A549 (cell line): ENCODE results near the gene RYR1. TPM values are rescaled to one million over a fixed set of nuclear protein-coding genes. Genes with fewer than 3 reads are reported as not detected.

Experiments
- ATAC-seq, 2 experiments: fragments of 200-7000 bp in 1 of 2; fragments of >200 bp in 1 of 2; cut with Nextera tagmentation in 1 of 2; cut with Tn5 transposase in 1 of 2; 3 replicates each; pipeline versions ENCODE4 v1.8.0 to v1.9.1; 2018 to 2020; ENCODE audit warnings: mild to moderate bottlenecking in 1 of 2, moderate library complexity in 1 of 2
- CTCF ChIA-PET: fragments of 300-600 bp; sonication (Branson Sonifier 250); formaldehyde crosslinking; extraction: SDS; loops from one replicate; lab custom pipeline; 2021; ENCODE audit warnings: antibody characterized with exemption, inconsistent platforms; lab: Yijun Ruan, JAX
- POLR2A ChIA-PET: fragments of 350-600 bp; formaldehyde crosslinking; extraction: SDS; loops from one replicate; lab custom pipeline; 2021; ENCODE audit warnings: antibody characterized with exemption, inconsistent platforms; lab: Yijun Ruan, JAX
- DNase-seq, 2 experiments: peaks; one replicate each; pipeline versions ENCODE4 v3.0.0 to v3.0.0-alpha.2; 2011 to 2016; ENCODE audit warnings: low read depth in 1 of 2, low spot score in 1 of 2
- FAIRE-seq: peaks from 2 replicates; lab custom pipeline; 2011; peaks lifted over from hg19 to GRCh38; lab: Jason Lieb, UNC
- H3K27ac ChIP-seq, 2 experiments: fragments of >200 bp; sonication (Bioruptor Twin); formaldehyde crosslinking; 3 replicates each; pipeline ENCODE4 v1.5.1; 2016 to 2017
- H3K4me1 ChIP-seq: fragments of >200 bp; sonication (Bioruptor Twin); formaldehyde crosslinking; 3 replicates; pipeline ENCODE4 v1.6.1; 2016
- H3K4me2 ChIP-seq: fragments of >200 bp; sonication (Bioruptor Twin); formaldehyde crosslinking; 3 replicates; pipeline ENCODE4 v1.6.1; 2016
- H3K4me3 ChIP-seq: fragments of >200 bp; sonication (Bioruptor Twin); formaldehyde crosslinking; 3 replicates; pipeline ENCODE4 v1.5.1; 2016
- H3K9me3 ChIP-seq: fragments of >200 bp; sonication (Bioruptor Twin); formaldehyde crosslinking; 3 replicates; pipeline ENCODE4 v1.6.1; 2016
- CBX8 ChIP-seq: fragments of 200-600 bp; sonication (generic); IDR thresholded peaks from 2 replicates; pipeline ENCODE4 v1.6.1; 2016
- CHD4 ChIP-seq: fragments of 200-600 bp; sonication (generic); IDR thresholded peaks from 2 replicates; pipeline ENCODE4 v1.6.1; 2016; ENCODE audit warnings: antibody characterized with exemption, mild to moderate bottlenecking, borderline replicate concordance
- EP300 ChIP-seq, 2 experiments: fragments of >200 bp; sonication (Bioruptor Twin); formaldehyde crosslinking; IDR thresholded peaks; 2 replicates in 1 of 2; 3 replicates in 1 of 2; pipeline ENCODE4 v1.6.1; 2016 to 2017
- FOSB ChIP-seq: fragments of 250-450 bp; sonication (Bioruptor Pico); IDR thresholded peaks from 2 replicates; pipeline ENCODE4 v1.5.0; 2020; ENCODE audit warnings: mild to moderate bottlenecking, moderate library complexity
- FOXS1 ChIP-seq: fragments of 250-450 bp; sonication (Bioruptor Pico); IDR thresholded peaks from 2 replicates; pipeline ENCODE4 v1.5.0; 2020; ENCODE audit warnings: mild to moderate bottlenecking, moderate library complexity
- HOXA7 ChIP-seq: fragments of 250-450 bp; sonication (Bioruptor Pico); IDR thresholded peaks from 2 replicates; pipeline ENCODE4 v1.5.0; 2020; ENCODE audit warnings: mild to moderate bottlenecking, moderate library complexity
- HOXB13 ChIP-seq: fragments of 250-450 bp; sonication (Bioruptor Pico); IDR thresholded peaks from 2 replicates; pipeline ENCODE4 v1.5.0; 2020; ENCODE audit warnings: low read depth, mild to moderate bottlenecking, moderate library complexity
- KDM5A ChIP-seq: fragments of 200-600 bp; sonication (generic); IDR thresholded peaks from 2 replicates; pipeline ENCODE4 v1.6.1; 2016; ENCODE audit warnings: antibody characterized with exemption, mild to moderate bottlenecking
- MAFK ChIP-seq: fragments of 450-650 bp; IDR thresholded peaks from 2 replicates; pipeline ENCODE4 v1.6.1; 2014; ENCODE audit not compliant: partially characterized antibody
- MAZ ChIP-seq: fragments of 150-350 bp; IDR thresholded peaks from 2 replicates; pipeline ENCODE4 v1.6.1; 2014; ENCODE audit warnings: antibody characterized with exemption, low read depth, low read length, borderline replicate concordance
- POLR2A ChIP-seq: IDR thresholded peaks from 2 replicates; pipeline ENCODE4 v1.6.1; 2012; ENCODE audit warnings: mild to moderate bottlenecking, low read length
- POLR2AphosphoS2 ChIP-seq: conservative IDR thresholded peaks from 2 replicates; pipeline ENCODE4 v1.6.1; 2012; ENCODE audit warnings: low read length, improper control_type of control experiment, inconsistent platforms
- RFX5 ChIP-seq: fragments of 450-650 bp; IDR thresholded peaks from 2 replicates; pipeline ENCODE4 v1.7.1; 2014; ENCODE audit warnings: antibody characterized with exemption, mild to moderate bottlenecking, moderate library complexity
- TFCP2L1 ChIP-seq: fragments of 250-450 bp; sonication (Bioruptor Pico); IDR thresholded peaks from 2 replicates; pipeline ENCODE4 v1.5.0; 2021; ENCODE audit warnings: mild to moderate bottlenecking
- TP53 ChIP-seq: fragments of 250-450 bp; sonication (Bioruptor Pico); IDR thresholded peaks from 2 replicates; pipeline ENCODE4 v1.5.0; 2021; ENCODE audit warnings: mild to moderate bottlenecking, moderate library complexity
- ZNF302 ChIP-seq: fragments of 250-450 bp; sonication (Bioruptor Pico); IDR thresholded peaks from 2 replicates; pipeline ENCODE4 v1.9.0; 2021; ENCODE audit warnings: inconsistent platforms, mild to moderate bottlenecking, moderate library complexity
- ZSCAN20 ChIP-seq: fragments of 250-450 bp; sonication (Bioruptor Pico); IDR thresholded peaks from 2 replicates; pipeline ENCODE4 v1.8.0; 2022; ENCODE audit warnings: mild to moderate bottlenecking, moderate library complexity
- WGBS: methylation state at CpG from one replicate; pipeline ENCODE4 v1.1.6; 2017; ENCODE audit errors: missing lambda C conversion rate; 5-methylcytosine and 5-hydroxymethylcytosine counted together
- polyA plus RNA-seq, 4 experiments: library from polyadenylated mRNA; depleted of rRNA in 3 of 4; stranded (reverse); fragments of >200 nt; fragmentation: RNase III in 1 of 4; extraction: RNeasy Plus Mini Kit Qiagen cat#74134 plus additional on column Dnase treatment in 1 of 4; gene quantifications; 2 replicates in 3 of 4; 3 replicates in 1 of 4; pipeline ENCODE4 v1.2.3, GENCODE V29; 2011 to 2017
- TF ChIP-seq, protein P1 (sequence below): IDR thresholded peaks from 2 replicates; pipeline ENCODE4 v1.6.1; 2012; ENCODE audit warnings: low read depth, borderline replicate concordance
- TF ChIP-seq, protein P2 (sequence below): IDR thresholded peaks from 2 replicates; pipeline ENCODE4 v1.6.1; 2012
- TF ChIP-seq, protein P3 (sequence below): fragments of >200 bp; sonication (Bioruptor Twin); formaldehyde crosslinking; IDR thresholded peaks from 3 replicates; pipeline ENCODE4 v1.5.1; 2016
- TF ChIP-seq, protein P4 (sequence below): fragments of 250-450 bp; sonication (Bioruptor Pico); IDR thresholded peaks from 2 replicates; pipeline ENCODE4 v1.5.0; 2021; ENCODE audit warnings: mild to moderate bottlenecking, moderate library complexity, borderline replicate concordance
- TF ChIP-seq, protein P5 (sequence below): fragments of >200 bp; sonication (Bioruptor Twin); formaldehyde crosslinking; IDR thresholded peaks from 2 replicates; pipeline ENCODE4 v1.6.1; 2016
- TF ChIP-seq, protein P6 (sequence below): fragments of >200 bp; sonication (Bioruptor Twin); formaldehyde crosslinking; IDR thresholded peaks from 3 replicates; pipeline ENCODE4 v1.6.1; 2016

The RYR1 gene
- polyA plus RNA-seq, 2 of the 4 experiments (the other 2 are of a cell fraction), result 1.4 to 3.1 TPM

DNA sequence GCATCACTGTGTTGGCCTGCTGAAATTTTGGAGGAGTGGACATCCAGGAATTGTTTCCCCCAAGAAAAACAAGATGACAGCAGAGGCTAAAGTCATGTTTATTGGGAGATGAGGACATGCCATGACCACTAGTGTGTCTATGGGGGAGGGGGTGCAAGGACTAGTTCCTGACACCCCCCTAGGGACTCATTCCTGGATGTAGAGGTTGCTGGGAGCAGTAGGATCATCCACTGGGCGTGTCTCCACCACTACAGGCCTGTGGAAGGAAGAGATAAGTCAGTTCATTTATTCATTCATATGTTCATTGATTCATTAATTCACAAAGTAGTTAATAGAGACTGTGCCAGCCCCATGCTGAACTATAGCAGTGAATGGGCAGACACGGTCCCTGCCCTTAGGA lies 154.1 kb downstream of the RYR1 start:
- Histone ChIP-seq H3K4me2 (no peak overlapping the region), H3K9me3 (no peaks in the 10 kb centered on the region), H3K4me3 (no peak overlapping the region), H3K4me1 (no peaks in the 10 kb centered on the region), H3K27ac (no peak overlapping the region)
- POLR2A ChIA-PET, result no interaction called here
- TF ChIP-seq FOSB (CRISPR knock-in tag), result no peak
- TF ChIP-seq ZNF302 (CRISPR knock-in tag), result no peak
- no peak for TF ChIP-seq TFCP2L1 (CRISPR knock-in tag)
- TF ChIP-seq RFX5, result no peak
- TF ChIP-seq, protein P1, sequence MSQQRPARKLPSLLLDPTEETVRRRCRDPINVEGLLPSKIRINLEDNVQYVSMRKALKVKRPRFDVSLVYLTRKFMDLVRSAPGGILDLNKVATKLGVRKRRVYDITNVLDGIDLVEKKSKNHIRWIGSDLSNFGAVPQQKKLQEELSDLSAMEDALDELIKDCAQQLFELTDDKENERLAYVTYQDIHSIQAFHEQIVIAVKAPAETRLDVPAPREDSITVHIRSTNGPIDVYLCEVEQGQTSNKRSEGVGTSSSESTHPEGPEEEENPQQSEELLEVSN, result no peak
- no peak for TF ChIP-seq POLR2A
- TF ChIP-seq EP300 (IDR thresholded peaks at IDR 0.05), result no peak
- TF ChIP-seq TP53 (CRISPR knock-in tag), result no peak
- TF ChIP-seq, protein P2, sequence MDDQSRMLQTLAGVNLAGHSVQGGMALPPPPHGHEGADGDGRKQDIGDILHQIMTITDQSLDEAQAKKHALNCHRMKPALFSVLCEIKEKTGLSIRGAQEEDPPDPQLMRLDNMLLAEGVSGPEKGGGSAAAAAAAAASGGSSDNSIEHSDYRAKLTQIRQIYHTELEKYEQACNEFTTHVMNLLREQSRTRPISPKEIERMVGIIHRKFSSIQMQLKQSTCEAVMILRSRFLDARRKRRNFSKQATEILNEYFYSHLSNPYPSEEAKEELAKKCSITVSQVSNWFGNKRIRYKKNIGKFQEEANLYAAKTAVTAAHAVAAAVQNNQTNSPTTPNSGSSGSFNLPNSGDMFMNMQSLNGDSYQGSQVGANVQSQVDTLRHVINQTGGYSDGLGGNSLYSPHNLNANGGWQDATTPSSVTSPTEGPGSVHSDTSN, result no peak
- no peak for TF ChIP-seq MAZ
- TF ChIP-seq FOXS1 (CRISPR knock-in tag), result no peak
- no peak for TF ChIP-seq HOXA7 (CRISPR knock-in tag)
- CTCF ChIA-PET, result interaction anchor here (0.6 to 2.2 kb wide), 8 partner anchors 9 to 72 kb away, joined by 3 to 10 read pairs (median 4); no protein-coding TSS in a partner anchor
- ATAC-seq (no peak), FAIRE-seq (peak; percentile 59), DNase-seq (no peak)
- 79% methylated on average over 2 of the region's 2 CpGs for whole genome bisulfite sequencing

DNA sequence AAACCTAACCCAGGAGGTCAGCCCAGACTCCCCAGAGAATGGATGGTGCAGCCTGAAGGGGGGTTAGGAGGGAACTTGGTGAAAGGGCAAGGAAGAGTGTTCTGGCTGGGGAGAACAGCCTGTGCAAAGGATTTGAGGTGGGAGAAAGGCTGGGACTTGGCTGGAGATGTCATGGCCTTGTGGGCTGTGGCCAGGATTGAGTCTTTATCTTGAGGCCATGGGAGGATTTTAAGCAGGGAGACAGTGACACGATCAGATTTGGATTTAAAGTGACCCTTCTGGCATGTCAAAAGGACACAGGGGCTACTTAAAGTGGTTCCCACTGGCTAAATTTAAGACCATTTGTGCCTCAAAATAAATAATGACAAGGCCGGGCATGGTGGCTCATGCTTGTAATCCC lies 154.6 kb downstream of the RYR1 start:
- no peak for FAIRE-seq
- no peaks in the 10 kb centered on the region for H3K4me1 ChIP-seq
- no peak overlapping the region for H3K4me3 ChIP-seq
- no peaks in the 10 kb centered on the region for H3K9me3 ChIP-seq
- H3K27ac ChIP-seq, result no peak overlapping the region
- no peak overlapping the region for H3K4me2 ChIP-seq
- CTCF ChIA-PET, result interaction anchor here (0.6 to 1.1 kb wide), 4 partner anchors 9 to 188 kb away, joined by 3 to 5 read pairs (median 3); no protein-coding TSS in a partner anchor
- WGBS, result 57% methylated on average over 2 of the region's 2 CpGs
- TF ChIP-seq CHD4, result no peak
- no peak for TF ChIP-seq MAZ
- TF ChIP-seq, protein P3, sequence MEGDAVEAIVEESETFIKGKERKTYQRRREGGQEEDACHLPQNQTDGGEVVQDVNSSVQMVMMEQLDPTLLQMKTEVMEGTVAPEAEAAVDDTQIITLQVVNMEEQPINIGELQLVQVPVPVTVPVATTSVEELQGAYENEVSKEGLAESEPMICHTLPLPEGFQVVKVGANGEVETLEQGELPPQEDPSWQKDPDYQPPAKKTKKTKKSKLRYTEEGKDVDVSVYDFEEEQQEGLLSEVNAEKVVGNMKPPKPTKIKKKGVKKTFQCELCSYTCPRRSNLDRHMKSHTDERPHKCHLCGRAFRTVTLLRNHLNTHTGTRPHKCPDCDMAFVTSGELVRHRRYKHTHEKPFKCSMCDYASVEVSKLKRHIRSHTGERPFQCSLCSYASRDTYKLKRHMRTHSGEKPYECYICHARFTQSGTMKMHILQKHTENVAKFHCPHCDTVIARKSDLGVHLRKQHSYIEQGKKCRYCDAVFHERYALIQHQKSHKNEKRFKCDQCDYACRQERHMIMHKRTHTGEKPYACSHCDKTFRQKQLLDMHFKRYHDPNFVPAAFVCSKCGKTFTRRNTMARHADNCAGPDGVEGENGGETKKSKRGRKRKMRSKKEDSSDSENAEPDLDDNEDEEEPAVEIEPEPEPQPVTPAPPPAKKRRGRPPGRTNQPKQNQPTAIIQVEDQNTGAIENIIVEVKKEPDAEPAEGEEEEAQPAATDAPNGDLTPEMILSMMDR, result no peak
- TF ChIP-seq, protein P4, sequence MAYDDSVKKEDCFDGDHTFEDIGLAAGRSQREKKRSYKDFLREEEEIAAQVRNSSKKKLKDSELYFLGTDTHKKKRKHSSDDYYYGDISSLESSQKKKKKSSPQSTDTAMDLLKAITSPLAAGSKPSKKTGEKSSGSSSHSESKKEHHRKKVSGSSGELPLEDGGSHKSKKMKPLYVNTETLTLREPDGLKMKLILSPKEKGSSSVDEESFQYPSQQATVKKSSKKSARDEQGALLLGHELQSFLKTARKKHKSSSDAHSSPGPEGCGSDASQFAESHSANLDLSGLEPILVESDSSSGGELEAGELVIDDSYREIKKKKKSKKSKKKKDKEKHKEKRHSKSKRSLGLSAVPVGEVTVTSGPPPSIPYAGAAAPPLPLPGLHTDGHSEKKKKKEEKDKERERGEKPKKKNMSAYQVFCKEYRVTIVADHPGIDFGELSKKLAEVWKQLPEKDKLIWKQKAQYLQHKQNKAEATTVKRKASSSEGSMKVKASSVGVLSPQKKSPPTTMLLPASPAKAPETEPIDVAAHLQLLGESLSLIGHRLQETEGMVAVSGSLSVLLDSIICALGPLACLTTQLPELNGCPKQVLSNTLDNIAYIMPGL (CRISPR knock-in tag), result no peak
- no peak for TF ChIP-seq HOXB13 (CRISPR knock-in tag)
- TF ChIP-seq, protein P5, sequence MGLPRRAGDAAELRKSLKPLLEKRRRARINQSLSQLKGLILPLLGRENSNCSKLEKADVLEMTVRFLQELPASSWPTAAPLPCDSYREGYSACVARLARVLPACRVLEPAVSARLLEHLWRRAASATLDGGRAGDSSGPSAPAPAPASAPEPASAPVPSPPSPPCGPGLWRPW, result no peak
- TF ChIP-seq MAFK, result no peak
- no peak for TF ChIP-seq ZNF302 (CRISPR knock-in tag)
- TF ChIP-seq POLR2AphosphoS2, result no peak
- TF ChIP-seq ZSCAN20 (CRISPR knock-in tag), result no peak
- TF ChIP-seq, protein P6, sequence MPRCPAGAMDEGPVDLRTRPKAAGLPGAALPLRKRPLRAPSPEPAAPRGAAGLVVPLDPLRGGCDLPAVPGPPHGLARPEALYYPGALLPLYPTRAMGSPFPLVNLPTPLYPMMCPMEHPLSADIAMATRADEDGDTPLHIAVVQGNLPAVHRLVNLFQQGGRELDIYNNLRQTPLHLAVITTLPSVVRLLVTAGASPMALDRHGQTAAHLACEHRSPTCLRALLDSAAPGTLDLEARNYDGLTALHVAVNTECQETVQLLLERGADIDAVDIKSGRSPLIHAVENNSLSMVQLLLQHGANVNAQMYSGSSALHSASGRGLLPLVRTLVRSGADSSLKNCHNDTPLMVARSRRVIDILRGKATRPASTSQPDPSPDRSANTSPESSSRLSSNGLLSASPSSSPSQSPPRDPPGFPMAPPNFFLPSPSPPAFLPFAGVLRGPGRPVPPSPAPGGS, result no peak
- no peak for TF ChIP-seq KDM5A
- no peak for TF ChIP-seq CBX8
- POLR2A ChIA-PET, result interaction anchor here (0.6 kb wide), 1 partner anchor 180 kb away, joined by 3 read pairs; no protein-coding TSS in a partner anchor
- no peak for ATAC-seq
- DNase-seq, result no peak
